Right lung (tissue), 5 donors: ENCODE measurements around the gene MACF1. TPM values are rescaled to one million over a fixed set of nuclear protein-coding genes. Genes with fewer than 3 reads are reported as not detected.

Experiments used
- DNase-seq, 2 donors: peaks; one replicate each; pipeline ENCODE4 v3.0.0-alpha.2; 2013
- polyA plus RNA-seq, 5 donors: library from polyadenylated mRNA; unstranded; fragments of 120-200 nt; gene quantifications; one replicate each; pipeline versions ENCODE4 v1.2.1 to v1.2.3, GENCODE V29; 2013; ENCODE audit warnings: inconsistent platforms in 1 of 5, low replicate concordance in 1 of 5; ENCODE audit not compliant: insufficient read length in 5 of 5, insufficient read depth in 1 of 5

The MACF1 gene
- polyA plus RNA-seq, 5 donors: 388 to 476 (median 439) TPM

- DNase-seq: no peak
Measured at GRCh38 chr1:39173995-39174380, 30.5 kb upstream of the MACF1 start.

- no peak for DNase-seq
Measured at GRCh38 chr1:39174390-39175081, 30.0 kb upstream of the MACF1 start.

- no peak for DNase-seq
Measured at GRCh38 chr1:39177706-39178105, 26.8 kb upstream of the MACF1 start.

- no peak for DNase-seq
Measured at GRCh38 chr1:39178541-39179431, 25.7 kb upstream of the MACF1 start.

GRCh38 chr1:39181311-39181710 lies 23.2 kb upstream of the MACF1 start:
- DNase-seq: no peak

GRCh38 chr1:39182804-39183203 lies 21.7 kb upstream of the MACF1 start:
- DNase-seq: no peak

GRCh38 chr1:39183503-39184353 lies 20.8 kb upstream of the MACF1 start:
- peak in 1 of 2 donors; percentile 30 for DNase-seq

GRCh38 chr1:39184354-39184818 lies 20.1 kb upstream of the MACF1 start:
- DNase-seq: no peak

GRCh38 chr1:39187275-39188046 lies 17.0 kb upstream of the MACF1 start:
- no peak for DNase-seq

- no peak for DNase-seq
Measured at GRCh38 chr1:39189592-39190041, 14.9 kb upstream of the MACF1 start.

GRCh38 chr1:39190096-39190495 lies 14.4 kb upstream of the MACF1 start:
- no peak for DNase-seq

- DNase-seq: no peak
Measured at GRCh38 chr1:39194398-39195051, 10.0 kb upstream of the MACF1 start.

- DNase-seq: no peak
Measured at GRCh38 chr1:39195166-39196111, 9.1 kb upstream of the MACF1 start.

- no peak for DNase-seq
Measured at GRCh38 chr1:39196244-39197215, 8.0 kb upstream of the MACF1 start.

- DNase-seq: no peak
Measured at GRCh38 chr1:39199593-39199992, 4.9 kb upstream of the MACF1 start.

- no peak for DNase-seq
Measured at GRCh38 chr1:39205102-39205780, 746 bp downstream of the MACF1 start.

GRCh38 chr1:39205781-39206464 lies 1.4 kb downstream of the MACF1 start:
- DNase-seq: no peak
